ENCODE results near the gene CARMIL3. TPM values are rescaled to one million over a fixed set of nuclear protein-coding genes. Genes with fewer than 3 reads are reported as not detected.
"Not testable (repeated sequence)": the region's sequence is repeated elsewhere in the genome, so short reads cannot be mapped to it uniquely, and the experiment has no call there.

The CARMIL3 gene
- total RNA-seq, 4 donors from 2014 or later, result 0.42 to 0.60 (median 0.44) TPM; not detected in 1

DNA sequence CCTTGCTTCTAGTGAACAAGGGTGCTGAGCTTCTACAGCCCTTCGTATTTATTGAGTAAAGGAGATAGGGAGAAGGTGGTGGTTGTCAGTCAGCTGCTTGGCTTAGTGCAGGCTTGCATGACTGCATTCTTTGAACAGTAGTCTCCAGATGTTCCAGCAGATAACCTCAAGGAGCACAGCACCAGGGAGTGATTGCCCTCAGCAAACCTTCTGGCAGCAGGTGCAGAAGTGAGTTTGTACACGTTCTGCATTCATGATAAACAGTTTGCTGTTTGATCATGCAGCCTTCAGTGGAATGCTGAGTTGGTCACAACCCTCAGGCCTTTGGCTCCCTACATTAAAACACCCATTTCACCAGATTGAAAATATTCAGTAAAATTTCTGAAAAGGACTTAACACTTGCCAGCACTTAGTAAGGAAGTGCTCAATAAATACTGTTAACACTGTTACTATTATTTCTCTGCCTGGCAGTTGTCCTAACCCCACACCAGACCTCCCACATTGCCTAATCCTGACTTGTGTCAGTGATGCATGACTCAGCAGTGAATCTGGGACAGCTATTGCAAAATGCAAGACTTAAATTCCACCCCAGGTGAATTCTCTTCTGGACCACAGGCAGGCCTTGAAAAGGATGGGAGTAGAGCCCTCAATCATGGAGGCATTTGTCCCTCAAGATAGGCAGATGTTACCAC lies 18.9 kb upstream of the CARMIL3 start:
- TF ChIP-seq POLR2A (IDR thresholded peaks at IDR 0.05), result no peak
- peak in 1 of 2 donors; percentile 72 for TF ChIP-seq EP300 (IDR thresholded peaks at IDR 0.05)
- TF ChIP-seq, protein P1, sequence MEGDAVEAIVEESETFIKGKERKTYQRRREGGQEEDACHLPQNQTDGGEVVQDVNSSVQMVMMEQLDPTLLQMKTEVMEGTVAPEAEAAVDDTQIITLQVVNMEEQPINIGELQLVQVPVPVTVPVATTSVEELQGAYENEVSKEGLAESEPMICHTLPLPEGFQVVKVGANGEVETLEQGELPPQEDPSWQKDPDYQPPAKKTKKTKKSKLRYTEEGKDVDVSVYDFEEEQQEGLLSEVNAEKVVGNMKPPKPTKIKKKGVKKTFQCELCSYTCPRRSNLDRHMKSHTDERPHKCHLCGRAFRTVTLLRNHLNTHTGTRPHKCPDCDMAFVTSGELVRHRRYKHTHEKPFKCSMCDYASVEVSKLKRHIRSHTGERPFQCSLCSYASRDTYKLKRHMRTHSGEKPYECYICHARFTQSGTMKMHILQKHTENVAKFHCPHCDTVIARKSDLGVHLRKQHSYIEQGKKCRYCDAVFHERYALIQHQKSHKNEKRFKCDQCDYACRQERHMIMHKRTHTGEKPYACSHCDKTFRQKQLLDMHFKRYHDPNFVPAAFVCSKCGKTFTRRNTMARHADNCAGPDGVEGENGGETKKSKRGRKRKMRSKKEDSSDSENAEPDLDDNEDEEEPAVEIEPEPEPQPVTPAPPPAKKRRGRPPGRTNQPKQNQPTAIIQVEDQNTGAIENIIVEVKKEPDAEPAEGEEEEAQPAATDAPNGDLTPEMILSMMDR (IDR thresholded peaks at IDR 0.05), result no peak
- Histone ChIP-seq H3K36me3 (no peaks in the 10 kb centered on the region), H3K4me1 (peaks cover 0 to 30% (median 4%) of the 10 kb centered on the region in 4 donors), H3K9me3 (peaks cover 0 to 18% (median 0%) of the 10 kb centered on the region in 4 donors), H3K27me3 (no peaks in the 10 kb centered on the region), H3K27ac (no peak overlapping the region), H3K4me3 (no peak overlapping the region)
- 78 to 79% methylated on average over 2 of the region's 2 CpGs for WGBS, 2 donors
- peak in 1 of 2 donors; percentile 78 for DNase-seq (ENCODE audit: low spot score in 2 of 2)

DNA sequence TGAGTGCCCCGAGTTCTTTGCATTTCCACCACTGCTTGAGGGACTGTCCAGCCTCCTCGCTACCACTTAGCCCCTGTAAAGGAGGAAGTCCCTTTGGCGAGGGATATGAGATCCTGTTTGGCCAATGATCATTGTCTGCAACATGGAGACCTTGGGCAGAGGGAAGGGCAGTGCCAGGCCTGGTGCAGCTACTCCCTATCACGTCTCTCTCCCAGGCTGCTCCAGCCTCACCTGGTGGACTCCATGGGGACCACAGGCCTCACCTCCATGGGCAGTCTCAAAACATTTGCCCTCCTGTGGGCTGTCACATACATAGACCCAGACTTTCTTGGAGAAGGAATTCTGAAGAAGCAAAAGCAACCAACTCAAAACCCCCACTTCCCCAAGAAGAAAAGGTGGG lies 16.0 kb upstream of the CARMIL3 start:
- Histone ChIP-seq H3K4me1 (peaks cover 0 to 30% (median 4%) of the 10 kb centered on the region in 4 donors), H3K9me3 (peaks cover 0 to 18% (median 0%) of the 10 kb centered on the region in 4 donors), H3K4me3 (peak overlapping the region; percentile 44 to 72 (median 60)), H3K27ac (peak overlapping the region in 3 of 4 donors; percentile 83 to 93 (median 92))
- H3K36me3 ChIP-seq; H3K27me3 ChIP-seq; DNase-seq (ENCODE audit: low spot score in 2 of 2): not testable (repeated sequence)
- 32 to 67% methylated on average over 3 to 4 of the region's 4 CpGs for WGBS, 2 donors

DNA sequence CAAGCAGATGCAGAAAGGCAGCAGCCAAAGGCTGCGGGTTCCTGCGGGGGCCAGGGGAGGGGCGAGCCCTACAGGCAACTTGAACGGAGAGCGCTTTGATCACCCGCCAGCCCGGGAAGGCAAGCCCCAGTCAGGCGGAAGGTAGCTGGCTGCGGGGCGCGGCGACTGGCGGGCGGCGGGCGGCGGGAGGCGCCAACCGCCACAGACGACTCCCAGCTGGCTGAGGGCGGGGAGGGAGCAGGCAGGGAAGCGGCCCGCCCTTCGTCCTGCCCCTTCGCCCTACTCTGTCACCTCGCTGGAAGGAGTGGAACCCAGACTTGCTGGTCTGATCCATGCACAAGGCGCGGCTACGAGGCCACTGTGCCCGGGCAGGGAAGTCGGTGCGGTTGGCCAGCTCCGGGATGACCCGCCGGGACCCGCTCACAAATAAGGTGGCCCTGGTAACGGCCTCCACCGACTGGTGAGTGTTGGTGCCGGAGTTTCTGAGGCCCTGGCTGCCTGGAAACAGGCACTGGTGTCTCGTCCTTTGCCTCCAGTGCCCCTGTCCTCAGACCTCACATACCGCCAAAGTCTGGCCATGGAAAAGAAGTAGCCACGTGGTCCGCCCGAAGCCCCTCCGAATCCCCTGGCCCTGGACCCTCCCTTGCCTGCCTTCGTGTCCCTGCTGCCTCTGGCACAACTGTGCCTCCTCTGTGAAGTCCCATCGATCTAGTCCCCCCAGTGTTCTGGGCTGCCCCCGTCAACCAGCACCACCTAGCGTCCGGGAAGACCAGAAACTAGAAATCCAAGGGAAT lies 15.4 kb upstream of the CARMIL3 start:
- H3K36me3 ChIP-seq, result no peaks in the 10 kb centered on the region
- H3K4me1 ChIP-seq, result peaks cover 0 to 30% (median 4%) of the 10 kb centered on the region in 4 donors
- WGBS, 2 donors, result 0% methylated on average over 36 to 42 of the region's 50 CpGs
- H3K9me3 ChIP-seq, result peaks cover 0 to 16% (median 0%) of the 10 kb centered on the region in 4 donors
- TF ChIP-seq, protein P1 (IDR thresholded peaks at IDR 0.05), result peak; percentile 74 to 86 (median 79)
- TF ChIP-seq EP300 (IDR thresholded peaks at IDR 0.05) (peak in 1 of 2 donors; percentile 54), POLR2A (IDR thresholded peaks at IDR 0.05) (peak in 1 of 2 donors; percentile 4)
- peak overlapping the region; percentile 78 to 93 (median 88) for H3K27ac ChIP-seq
- H3K4me3 ChIP-seq, result peak overlapping the region; percentile 44 to 72 (median 60)
- peak; percentile 52 to 72 for DNase-seq (ENCODE audit: low spot score in 2 of 2)
- no peaks in the 10 kb centered on the region for H3K27me3 ChIP-seq

DNA sequence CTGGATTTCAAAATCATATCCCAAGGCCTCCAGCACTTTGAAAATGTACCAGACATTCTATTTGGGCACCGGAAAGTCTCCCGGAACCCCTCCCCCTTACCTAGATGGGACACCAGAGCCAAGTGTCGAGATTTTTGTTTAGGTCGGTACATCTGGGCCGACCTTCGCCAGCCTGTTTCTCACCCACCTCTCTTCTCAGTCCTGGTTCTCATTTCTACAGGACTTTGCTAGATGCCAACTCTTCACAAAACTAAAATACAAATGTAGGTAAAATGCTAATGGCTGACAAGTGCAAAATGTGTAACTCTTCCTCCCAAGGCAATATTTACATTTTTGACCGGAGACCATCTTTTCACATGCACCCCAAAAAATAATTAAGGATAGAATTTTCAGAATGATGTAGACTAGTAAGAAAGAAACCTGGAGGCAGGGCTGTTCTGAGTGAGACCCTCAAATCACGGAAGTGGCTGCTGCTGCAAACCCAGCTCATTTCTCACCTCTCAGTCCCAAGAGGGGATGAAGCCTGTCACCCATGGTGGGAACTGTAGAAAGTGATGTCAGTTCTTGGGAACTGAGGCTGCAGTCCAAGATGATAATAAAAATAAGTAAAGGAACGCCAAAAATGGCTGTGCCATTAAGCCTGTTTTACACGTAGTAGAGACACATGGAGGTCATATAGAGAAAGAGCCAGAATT lies 14.7 kb upstream of the CARMIL3 start:
- not testable (repeated sequence) for H3K27me3 ChIP-seq; H3K36me3 ChIP-seq; H3K9me3 ChIP-seq; DNase-seq (ENCODE audit: low spot score in 2 of 2)
- 42 to 51% methylated on average over 10 of the region's 10 CpGs for WGBS, 2 donors
- H3K4me3 ChIP-seq, result peak overlapping the region; percentile 44 to 72 (median 60)
- peak overlapping the region; percentile 78 to 93 (median 88) for H3K27ac ChIP-seq
- peaks cover 0 to 30% (median 4%) of the 10 kb centered on the region in 4 donors for H3K4me1 ChIP-seq

DNA sequence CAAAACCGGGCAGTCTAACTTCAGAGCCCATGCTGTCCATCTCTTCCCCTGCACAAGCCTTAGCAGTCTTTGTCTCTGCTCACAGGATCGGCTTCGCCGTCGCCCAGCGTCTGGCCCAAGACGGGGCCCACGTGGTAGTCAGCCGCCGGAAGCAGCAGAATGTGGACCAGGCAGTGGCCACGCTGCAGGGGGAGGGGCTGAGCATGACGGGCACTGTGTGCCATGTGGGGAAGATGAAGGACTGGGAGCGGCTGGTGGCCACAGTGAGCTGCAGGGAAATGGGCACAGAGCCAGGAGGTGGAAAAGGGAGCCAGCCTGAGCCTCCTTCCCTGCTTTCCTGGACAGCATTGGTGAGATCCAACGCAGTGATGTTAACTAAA lies 14.2 kb upstream of the CARMIL3 start:
- TF ChIP-seq, protein P1 (IDR thresholded peaks at IDR 0.05), result no peak
- no peak for TF ChIP-seq POLR2A (IDR thresholded peaks at IDR 0.05)
- no peak for TF ChIP-seq EP300 (IDR thresholded peaks at IDR 0.05)
- DNase-seq (ENCODE audit: low spot score in 2 of 2), result no peak
- Histone ChIP-seq H3K36me3 (no peaks in the 10 kb centered on the region), H3K4me3 (no peak overlapping the region), H3K27me3 (no peaks in the 10 kb centered on the region), H3K27ac (no peak overlapping the region), H3K4me1 (peaks cover 0 to 30% (median 4%) of the 10 kb centered on the region in 4 donors), H3K9me3 (peaks cover 0 to 4% (median 0%) of the 10 kb centered on the region in 4 donors)
- WGBS, 2 donors, result 74 to 80% methylated on average over 14 of the region's 14 CpGs
